Stomach (tissue), 4 donors: ENCODE data around the gene GALNT3.
A peak's percentile ranks its signal among the peaks of the same experiment; 100 is the strongest.

Experiments used
- POLR2A ChIP-seq, 4 donors: fragments of 450-650 bp; IDR thresholded peaks; one replicate each; pipeline ENCODE4 v1.6.1; 2016; ENCODE audit warnings: antibody characterized with exemption in 4 of 4, control low read depth in 2 of 4, mild to moderate bottlenecking in 1 of 4, moderate library complexity in 1 of 4
- TF ChIP-seq, protein P1 (sequence below), 7 experiments: fragments of 450-650 bp in 4 of 7; fragments of 200-600 bp in 3 of 7; sonication (generic) in 3 of 7; IDR thresholded peaks; one replicate each; pipeline ENCODE4 v1.5.1; 2016 to 2019; ENCODE audit warnings: antibody characterized with exemption in 7 of 7, control low read depth in 2 of 7, mild to moderate bottlenecking in 1 of 7

- TF ChIP-seq, protein P1, sequence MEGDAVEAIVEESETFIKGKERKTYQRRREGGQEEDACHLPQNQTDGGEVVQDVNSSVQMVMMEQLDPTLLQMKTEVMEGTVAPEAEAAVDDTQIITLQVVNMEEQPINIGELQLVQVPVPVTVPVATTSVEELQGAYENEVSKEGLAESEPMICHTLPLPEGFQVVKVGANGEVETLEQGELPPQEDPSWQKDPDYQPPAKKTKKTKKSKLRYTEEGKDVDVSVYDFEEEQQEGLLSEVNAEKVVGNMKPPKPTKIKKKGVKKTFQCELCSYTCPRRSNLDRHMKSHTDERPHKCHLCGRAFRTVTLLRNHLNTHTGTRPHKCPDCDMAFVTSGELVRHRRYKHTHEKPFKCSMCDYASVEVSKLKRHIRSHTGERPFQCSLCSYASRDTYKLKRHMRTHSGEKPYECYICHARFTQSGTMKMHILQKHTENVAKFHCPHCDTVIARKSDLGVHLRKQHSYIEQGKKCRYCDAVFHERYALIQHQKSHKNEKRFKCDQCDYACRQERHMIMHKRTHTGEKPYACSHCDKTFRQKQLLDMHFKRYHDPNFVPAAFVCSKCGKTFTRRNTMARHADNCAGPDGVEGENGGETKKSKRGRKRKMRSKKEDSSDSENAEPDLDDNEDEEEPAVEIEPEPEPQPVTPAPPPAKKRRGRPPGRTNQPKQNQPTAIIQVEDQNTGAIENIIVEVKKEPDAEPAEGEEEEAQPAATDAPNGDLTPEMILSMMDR (IDR thresholded peaks at IDR 0.05): peak in 1 of 7 experiments; percentile 17
- TF ChIP-seq POLR2A (IDR thresholded peaks at IDR 0.05): no peak
Measured at GRCh38 chr2:165778653-165779451, 15.2 kb downstream of the GALNT3 start.
